ENCODE measurements around the gene SKAP2. TPM values are rescaled to one million over a fixed set of nuclear protein-coding genes. Genes with fewer than 3 reads are reported as not detected.

Gene SKAP2
- total and polyA plus RNA-seq, 2 of the 13 experiments (the other 11 are each of a cell fraction or from before 2014, with no cell fraction given): 3.6 to 12.9 TPM

DNA sequence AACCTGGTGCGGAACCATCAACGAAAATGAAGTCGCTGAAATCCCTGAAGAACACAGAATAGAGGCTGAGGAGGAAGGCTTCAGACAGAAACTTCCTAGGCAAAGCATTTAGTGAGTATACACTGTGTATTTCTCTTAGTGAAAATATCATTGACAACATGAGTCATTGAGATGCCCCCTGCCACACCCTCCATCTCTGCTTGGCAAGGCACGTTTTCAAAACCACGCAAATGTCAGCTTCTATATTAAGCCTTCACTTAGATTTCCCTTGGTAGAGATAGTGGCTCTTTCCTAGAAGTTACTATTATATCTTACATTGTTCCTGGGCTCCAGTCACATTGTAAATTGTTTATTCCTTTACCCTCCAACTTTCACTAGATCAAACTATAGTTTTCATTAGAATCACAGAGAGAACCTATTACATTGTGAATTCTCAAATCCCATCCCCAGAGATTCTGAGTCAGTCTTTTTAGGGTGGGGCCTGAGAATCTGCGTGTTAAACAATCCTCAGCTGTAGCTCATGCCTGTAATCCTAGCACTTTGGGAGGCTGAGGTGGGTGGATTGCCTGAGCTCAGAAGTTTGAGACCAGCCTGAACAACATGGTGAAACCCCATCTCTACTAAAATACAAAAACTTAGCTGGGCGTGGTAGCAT lies 4.6 kb upstream of the SKAP2 start:
- Histone ChIP-seq H4K20me1 (ENCODE audit: insufficient read depth, low read length) (no peaks in the 10 kb centered on the region), H3K4me2 (ENCODE audit: low read depth, low read length) (no peak overlapping the region), H3K9me3 (ENCODE audit: low read length) (no peaks in the 10 kb centered on the region), H3K4me3 (replicated peaks in 1 of 3; ENCODE audit: insufficient read depth in 1 of 3, low read depth in 2 of 3, low read length in 3 of 3) (no peak overlapping the region), H3K27me3 (ENCODE audit: control insufficient read depth in 1 of 2, insufficient read depth in 2 of 2, low read length in 2 of 2) (peaks cover 0 to 3% of the 10 kb centered on the region in 2 experiments; a peak in 1 of 5 replicates), H3K4me1 (ENCODE audit: insufficient read depth, low read length) (peaks cover 12% of the 10 kb centered on the region; the same call in 1 of the 2 replicates), H3K27ac (ENCODE audit: extremely low read length, insufficient read depth, low read length) (no peak overlapping the region), H2AFZ (ENCODE audit: low read length) (no peak overlapping the region), H3K36me3 (replicated peaks in 1 of 2; ENCODE audit: control insufficient read depth in 1 of 2, insufficient read depth in 2 of 2, low read length in 2 of 2) (no peaks in the 10 kb centered on the region), H3K79me2 (ENCODE audit: insufficient read depth, low read length) (no peaks in the 10 kb centered on the region), H3K9ac (ENCODE audit: insufficient read depth, low read depth, low read length) (no peak overlapping the region)
- no TSS peak for BruUV-seq (replicated peaks)
- ATAC-seq (no peak), DNase-seq (ENCODE audit: low spot score) (no peak), FAIRE-seq (no peak)
- CTCF ChIA-PET (ENCODE audit: low intra/inter-chr PET ratio, low total read pairs): no interaction called here
- in situ Hi-C loops (cut with HindIII; ENCODE audit: extremely low pct_ligation_motif_present, low pct_unique_long_range_greater_than_20kb) (no loop called here), intact Hi-C loops (cut with micrococcal nuclease; ENCODE audit: unreplicated experiment) (no loop called here)
- WGBS (ENCODE audit: low lambda C conversion rate): 51% methylated on average over 7 of the region's 7 CpGs
- TF ChIP-seq PCBP1 (IDR thresholded peaks at IDR 0.05; ENCODE audit: borderline replicate concordance, low read depth, low read length) (no peak), ONECUT2 (CRISPR knock-in tag; IDR thresholded peaks at IDR 0.05) (no peak), ZNF780A (CRISPR knock-in tag; IDR thresholded peaks at IDR 0.05) (no peak), ZBTB42 (CRISPR knock-in tag; IDR thresholded peaks at IDR 0.05) (no peak), ZNF12 (CRISPR knock-in tag; IDR thresholded peaks at IDR 0.05) (no peak), ASH2L (IDR thresholded peaks at IDR 0.05; ENCODE audit: insufficient read length, low read depth, low read length) (no peak), ZNF468 (CRISPR knock-in tag; IDR thresholded peaks at IDR 0.05) (no peak), SMAD1 (CRISPR knock-in tag; IDR thresholded peaks at IDR 0.05; ENCODE audit: borderline replicate concordance, low read depth) (no peak), SAP130 (CRISPR knock-in tag; IDR thresholded peaks at IDR 0.05; ENCODE audit: low read depth) (no peak)
- TF ChIP-seq, protein P1, sequence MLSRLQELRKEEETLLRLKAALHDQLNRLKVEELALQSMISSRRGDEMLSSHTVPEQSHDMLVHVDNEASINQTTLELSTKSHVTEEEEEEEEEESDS (CRISPR knock-in tag; IDR thresholded peaks at IDR 0.05; ENCODE audit: borderline replicate concordance): no peak
- TF ChIP-seq, protein P2, sequence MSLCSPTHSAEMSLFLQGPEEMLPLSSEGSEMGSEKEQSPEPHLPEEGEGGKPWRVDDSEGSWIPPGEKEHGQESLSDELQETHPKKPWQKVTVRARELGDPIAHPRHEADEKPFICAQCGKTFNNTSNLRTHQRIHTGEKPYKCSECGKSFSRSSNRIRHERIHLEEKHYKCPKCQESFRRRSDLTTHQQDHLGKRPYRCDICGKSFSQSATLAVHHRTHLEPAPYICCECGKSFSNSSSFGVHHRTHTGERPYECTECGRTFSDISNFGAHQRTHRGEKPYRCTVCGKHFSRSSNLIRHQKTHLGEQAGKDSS (CRISPR knock-in tag; IDR thresholded peaks at IDR 0.05; ENCODE audit: borderline replicate concordance, low read depth): no peak
- TF ChIP-seq, protein P3, sequence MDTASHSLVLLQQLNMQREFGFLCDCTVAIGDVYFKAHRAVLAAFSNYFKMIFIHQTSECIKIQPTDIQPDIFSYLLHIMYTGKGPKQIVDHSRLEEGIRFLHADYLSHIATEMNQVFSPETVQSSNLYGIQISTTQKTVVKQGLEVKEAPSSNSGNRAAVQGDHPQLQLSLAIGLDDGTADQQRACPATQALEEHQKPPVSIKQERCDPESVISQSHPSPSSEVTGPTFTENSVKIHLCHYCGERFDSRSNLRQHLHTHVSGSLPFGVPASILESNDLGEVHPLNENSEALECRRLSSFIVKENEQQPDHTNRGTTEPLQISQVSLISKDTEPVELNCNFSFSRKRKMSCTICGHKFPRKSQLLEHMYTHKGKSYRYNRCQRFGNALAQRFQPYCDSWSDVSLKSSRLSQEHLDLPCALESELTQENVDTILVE (CRISPR knock-in tag; IDR thresholded peaks at IDR 0.05): no peak
- POLR2A ChIA-PET: no interaction called here
